ENCODE results near the gene TTLL11.

Gene TTLL11

GRCh38 chr9:122057211-122057610 lies 35.9 kb downstream of the TTLL11 start:
- Histone ChIP-seq H3K27me3 (ENCODE audit: insufficient read depth, low read length, poor library complexity, severe bottlenecking) (no peaks in the 10 kb centered on the region), H3K4me3 (ENCODE audit: low read length, poor library complexity, severe bottlenecking) (no peak overlapping the region), H3K4me1 (ENCODE audit: insufficient read depth, low read length, poor library complexity, severe bottlenecking) (no peaks in the 10 kb centered on the region), H3K9me3 (ENCODE audit: insufficient read depth, low read depth, low read length) (no peaks in the 10 kb centered on the region), H4K20me1 (ENCODE audit: insufficient read depth, low read length, poor library complexity, severe bottlenecking) (no peaks in the 10 kb centered on the region), H3K79me2 (ENCODE audit: insufficient read depth, low read length) (no peaks in the 10 kb centered on the region), H3K36me3 (ENCODE audit: insufficient read depth, low read length) (no peaks in the 10 kb centered on the region), H3K4me2 (ENCODE audit: low read depth, low read length, poor library complexity, severe bottlenecking) (no peak overlapping the region), H3F3A (ENCODE audit: low read depth) (no peaks in the 10 kb centered on the region), H3K9me2 (replicated peaks; ENCODE audit: low read depth, low read length) (no peaks in the 10 kb centered on the region), H3K9ac (ENCODE audit: low read depth, low read length, poor library complexity, severe bottlenecking) (no peak overlapping the region), H2AFZ (ENCODE audit: low read length) (no peak overlapping the region)
- TF ChIP-seq CTCF (conservative IDR thresholded peaks at IDR 0.05; ENCODE audit: low read length) = no peak
- no peak for TF ChIP-seq EZH2phosphoT487 (IDR thresholded peaks at IDR 0.05; ENCODE audit: borderline replicate concordance)

GRCh38 chr9:122056484-122056883 lies 36.6 kb downstream of the TTLL11 start:
- H3K9me3 ChIP-seq (ENCODE audit: insufficient read depth, low read depth, low read length) = no peaks in the 10 kb centered on the region
- TF ChIP-seq CTCF (conservative IDR thresholded peaks at IDR 0.05; ENCODE audit: low read length) (no peak), EZH2phosphoT487 (IDR thresholded peaks at IDR 0.05; ENCODE audit: borderline replicate concordance) (no peak)
- no peaks in the 10 kb centered on the region for H4K20me1 ChIP-seq (ENCODE audit: insufficient read depth, low read length, poor library complexity, severe bottlenecking)
- no peaks in the 10 kb centered on the region for H3K36me3 ChIP-seq (ENCODE audit: insufficient read depth, low read length)
- H3F3A ChIP-seq (ENCODE audit: low read depth) = no peaks in the 10 kb centered on the region
- H3K79me2 ChIP-seq (ENCODE audit: insufficient read depth, low read length) = no peaks in the 10 kb centered on the region
- H2AFZ ChIP-seq (ENCODE audit: low read length) = no peak overlapping the region
- no peaks in the 10 kb centered on the region for H3K27me3 ChIP-seq (ENCODE audit: insufficient read depth, low read length, poor library complexity, severe bottlenecking)
- H3K4me2 ChIP-seq (ENCODE audit: low read depth, low read length, poor library complexity, severe bottlenecking) = no peak overlapping the region
- no peak overlapping the region for H3K9ac ChIP-seq (ENCODE audit: low read depth, low read length, poor library complexity, severe bottlenecking)
- H3K4me3 ChIP-seq (ENCODE audit: low read length, poor library complexity, severe bottlenecking) = no peak overlapping the region
- peaks cover 4% of the 10 kb centered on the region for H3K4me1 ChIP-seq (ENCODE audit: insufficient read depth, low read length, poor library complexity, severe bottlenecking)
- H3K9me2 ChIP-seq (replicated peaks; ENCODE audit: low read depth, low read length) = no peaks in the 10 kb centered on the region

DNA sequence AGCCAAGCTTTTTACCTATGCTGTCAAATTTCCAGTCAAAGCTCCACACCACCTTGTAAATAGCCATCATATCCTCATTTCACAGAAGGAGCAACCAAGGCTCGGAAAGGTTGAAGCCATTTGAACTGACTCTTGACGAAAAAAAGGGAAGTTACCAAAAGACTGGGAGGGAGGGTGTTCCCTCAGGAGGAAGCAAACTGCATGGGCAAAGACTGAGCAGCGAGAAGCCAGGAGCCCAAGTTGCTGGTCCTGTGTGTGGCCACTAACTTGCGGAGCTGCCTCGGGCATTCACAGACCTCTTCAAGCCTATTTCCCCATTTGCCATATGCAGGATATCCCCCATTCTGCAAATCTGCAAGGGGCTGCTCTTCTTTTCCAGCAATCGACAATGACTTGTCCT lies 37.4 kb downstream of the TTLL11 start:
- H3K4me3 ChIP-seq (ENCODE audit: low read length, poor library complexity, severe bottlenecking) = no peak overlapping the region
- H3K4me2 ChIP-seq (ENCODE audit: low read depth, low read length, poor library complexity, severe bottlenecking) = no peak overlapping the region
- no peaks in the 10 kb centered on the region for H3F3A ChIP-seq (ENCODE audit: low read depth)
- H3K9me2 ChIP-seq (replicated peaks; ENCODE audit: low read depth, low read length) = no peaks in the 10 kb centered on the region
- peaks cover 10% of the 10 kb centered on the region for H3K4me1 ChIP-seq (ENCODE audit: insufficient read depth, low read length, poor library complexity, severe bottlenecking)
- H3K36me3 ChIP-seq (ENCODE audit: insufficient read depth, low read length) = no peaks in the 10 kb centered on the region
- no peaks in the 10 kb centered on the region for H3K79me2 ChIP-seq (ENCODE audit: insufficient read depth, low read length)
- no peak overlapping the region for H2AFZ ChIP-seq (ENCODE audit: low read length)
- no peak overlapping the region for H3K9ac ChIP-seq (ENCODE audit: low read depth, low read length, poor library complexity, severe bottlenecking)
- no peaks in the 10 kb centered on the region for H3K27me3 ChIP-seq (ENCODE audit: insufficient read depth, low read length, poor library complexity, severe bottlenecking)
- no peak for TF ChIP-seq CTCF (conservative IDR thresholded peaks at IDR 0.05; ENCODE audit: low read length)
- TF ChIP-seq EZH2phosphoT487 (IDR thresholded peaks at IDR 0.05; ENCODE audit: borderline replicate concordance) = no peak
- no peaks in the 10 kb centered on the region for H4K20me1 ChIP-seq (ENCODE audit: insufficient read depth, low read length, poor library complexity, severe bottlenecking)
- no peaks in the 10 kb centered on the region for H3K9me3 ChIP-seq (ENCODE audit: insufficient read depth, low read depth, low read length)

Measured in Loucy (cell line).